AG10803 (cell line): ENCODE measurements around the gene CSTF2T.
A peak's percentile ranks its signal among the peaks of the same experiment; 100 is the strongest.

Source experiments
- DNase-seq: peaks from one replicate; pipeline ENCODE4 v3.0.0; 2010; ENCODE audit warnings: low read depth
- H3K4me3 ChIP-seq: 2 replicates; pipeline ENCODE4 v1.5.1; 2011; ENCODE audit warnings: mild to moderate bottlenecking, low read length, control low read depth
- CTCF ChIP-seq: conservative IDR thresholded peaks from 2 replicates; pipeline ENCODE4 v1.5.1; 2011; ENCODE audit warnings: mild to moderate bottlenecking, low read length, control low read depth, inconsistent platforms

The CSTF2T gene

GRCh38 chr10:51729822-51730555 is 30.6 kb upstream of the CSTF2T start:
- TF ChIP-seq CTCF, result no peak
- no peak for DNase-seq
- no peak overlapping the region for H3K4me3 ChIP-seq

- no peak for TF ChIP-seq CTCF
- no peak for DNase-seq
- H3K4me3 ChIP-seq, result no peak overlapping the region
These were observed 24.6 kb upstream of the CSTF2T start for GRCh38 chr10:51724038-51724437.

- DNase-seq, result peak; percentile 83
- no peak overlapping the region for H3K4me3 ChIP-seq
- no peak for TF ChIP-seq CTCF
These were observed 19.5 kb upstream of the CSTF2T start for GRCh38 chr10:51718804-51719291.

GRCh38 chr10:51716981-51717380 is 17.6 kb upstream of the CSTF2T start:
- H3K4me3 ChIP-seq, result no peak overlapping the region
- DNase-seq, result peak; percentile 66
- no peak for TF ChIP-seq CTCF

- no peak for TF ChIP-seq CTCF
- DNase-seq, result no peak
- H3K4me3 ChIP-seq, result no peak overlapping the region
These were observed 12.1 kb upstream of the CSTF2T start for GRCh38 chr10:51711519-51711891.

- no peak for DNase-seq
- TF ChIP-seq CTCF, result no peak
- no peak overlapping the region for H3K4me3 ChIP-seq
These were observed 10.1 kb upstream of the CSTF2T start for GRCh38 chr10:51709324-51709972.

- no peak for DNase-seq
- H3K4me3 ChIP-seq, result no peak overlapping the region
- TF ChIP-seq CTCF, result no peak
These were observed 9.2 kb upstream of the CSTF2T start for GRCh38 chr10:51708609-51709008.
